Esophagus muscularis mucosa (tissue), 3 donors: ENCODE results near the gene MRGPRD.

Experiments used
- POLR2A ChIP-seq: fragments of 450-650 bp; IDR thresholded peaks from one replicate; pipeline ENCODE4 v1.6.1; 2017; ENCODE audit warnings: antibody characterized with exemption, moderate library complexity, mild to moderate bottlenecking, low read depth
- POLR2AphosphoS5 ChIP-seq, 2 donors: sonication (generic); formaldehyde crosslinking; IDR thresholded peaks; one replicate each; pipeline ENCODE4 v1.6.1; 2017; ENCODE audit warnings: antibody characterized with exemption in 2 of 2
- TF ChIP-seq, protein P1 (sequence below), 3 experiments: fragments of 200-600 bp in 2 of 3; fragments of 450-650 bp in 1 of 3; sonication (generic) in 2 of 3; IDR thresholded peaks; one replicate each; pipeline ENCODE4 v1.5.1; 2017 to 2019; ENCODE audit warnings: antibody characterized with exemption in 3 of 3, mild to moderate bottlenecking in 2 of 3, moderate library complexity in 1 of 3

DNA sequence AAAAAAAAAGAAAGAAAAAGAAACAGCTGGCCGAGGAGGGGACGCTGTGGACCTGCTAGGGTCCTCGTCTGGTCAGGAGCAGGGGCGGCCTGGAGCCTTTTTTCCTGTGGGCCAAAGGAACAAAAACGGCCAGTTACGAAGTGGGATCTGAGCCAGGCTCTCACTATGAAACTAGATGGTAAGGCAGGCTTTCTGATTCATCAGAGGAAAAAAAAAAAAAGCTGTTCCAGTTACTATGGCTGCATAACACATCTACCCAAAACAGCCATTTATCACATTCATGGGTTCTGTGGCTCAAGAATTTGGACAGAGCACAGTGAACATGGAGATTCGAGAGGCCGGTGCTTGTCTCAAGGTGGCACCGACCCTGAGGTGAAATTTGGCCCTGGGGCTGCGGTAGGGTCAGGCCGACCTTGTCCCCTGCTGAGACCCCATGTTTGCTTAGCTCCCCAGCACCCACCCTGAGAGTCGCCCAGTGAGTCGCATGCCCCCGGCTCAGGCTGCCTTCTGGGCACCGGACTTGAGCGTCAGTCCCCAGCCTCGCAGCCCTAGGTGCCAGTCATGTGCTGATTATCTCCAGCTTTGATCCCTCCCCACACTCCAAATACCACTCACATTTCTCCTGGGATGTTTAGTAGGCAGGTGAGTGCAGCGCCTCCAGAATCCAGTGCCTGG is 34.2 kb downstream of the MRGPRD start:
- TF ChIP-seq, protein P1, sequence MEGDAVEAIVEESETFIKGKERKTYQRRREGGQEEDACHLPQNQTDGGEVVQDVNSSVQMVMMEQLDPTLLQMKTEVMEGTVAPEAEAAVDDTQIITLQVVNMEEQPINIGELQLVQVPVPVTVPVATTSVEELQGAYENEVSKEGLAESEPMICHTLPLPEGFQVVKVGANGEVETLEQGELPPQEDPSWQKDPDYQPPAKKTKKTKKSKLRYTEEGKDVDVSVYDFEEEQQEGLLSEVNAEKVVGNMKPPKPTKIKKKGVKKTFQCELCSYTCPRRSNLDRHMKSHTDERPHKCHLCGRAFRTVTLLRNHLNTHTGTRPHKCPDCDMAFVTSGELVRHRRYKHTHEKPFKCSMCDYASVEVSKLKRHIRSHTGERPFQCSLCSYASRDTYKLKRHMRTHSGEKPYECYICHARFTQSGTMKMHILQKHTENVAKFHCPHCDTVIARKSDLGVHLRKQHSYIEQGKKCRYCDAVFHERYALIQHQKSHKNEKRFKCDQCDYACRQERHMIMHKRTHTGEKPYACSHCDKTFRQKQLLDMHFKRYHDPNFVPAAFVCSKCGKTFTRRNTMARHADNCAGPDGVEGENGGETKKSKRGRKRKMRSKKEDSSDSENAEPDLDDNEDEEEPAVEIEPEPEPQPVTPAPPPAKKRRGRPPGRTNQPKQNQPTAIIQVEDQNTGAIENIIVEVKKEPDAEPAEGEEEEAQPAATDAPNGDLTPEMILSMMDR (IDR thresholded peaks at IDR 0.05) = no peak
- TF ChIP-seq POLR2AphosphoS5 (IDR thresholded peaks at IDR 0.05) = peak; percentile 19 to 69
- TF ChIP-seq POLR2A = no peak
